Measurements from ENCODE around the gene CYP27C1.
A peak's percentile ranks its signal among the peaks of the same experiment; 100 is the strongest.

Gene CYP27C1

DNA sequence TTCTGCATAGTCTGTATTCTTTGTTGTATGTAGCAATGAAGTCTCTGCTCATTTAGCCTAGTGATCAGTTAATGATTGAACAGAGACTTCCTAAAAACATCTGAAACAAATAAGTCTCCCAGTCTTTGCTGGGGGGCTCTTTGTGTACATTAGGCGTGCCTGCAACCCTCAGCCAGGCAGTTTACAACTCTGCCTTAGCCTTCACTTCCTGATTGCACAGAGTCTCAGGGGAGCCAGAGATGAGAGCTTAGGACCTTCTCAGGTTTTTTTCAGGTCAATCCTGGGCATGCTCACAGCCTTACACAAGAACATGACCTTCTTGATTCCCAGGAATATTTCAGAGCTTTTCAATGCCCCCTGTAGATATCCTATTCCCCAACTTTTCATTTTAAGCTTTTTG lies 69.1 kb downstream of the CYP27C1 start:
- no peak for DNase-seq (ENCODE audit: low spot score)

DNA sequence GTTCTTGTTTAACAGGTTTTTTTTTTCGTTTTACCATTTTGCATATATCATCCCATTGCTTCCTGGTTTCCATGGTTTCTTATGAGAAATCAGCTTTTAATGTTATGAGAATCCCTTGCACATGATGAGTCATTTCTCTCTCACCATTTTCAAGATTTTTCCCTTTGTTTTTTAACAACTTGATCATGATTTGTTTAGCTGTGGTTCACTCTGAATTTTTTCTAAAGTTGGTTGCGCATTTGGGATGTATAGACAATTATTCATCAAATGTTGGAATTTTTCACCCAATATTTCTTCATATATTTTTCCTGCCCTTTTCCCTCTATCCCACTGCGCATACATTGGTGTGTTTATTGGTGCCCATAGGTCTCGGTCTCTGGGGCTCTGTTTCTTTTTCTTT lies 70.7 kb downstream of the CYP27C1 start:
- peak; percentile 49 for DNase-seq (ENCODE audit: low spot score)

DNA sequence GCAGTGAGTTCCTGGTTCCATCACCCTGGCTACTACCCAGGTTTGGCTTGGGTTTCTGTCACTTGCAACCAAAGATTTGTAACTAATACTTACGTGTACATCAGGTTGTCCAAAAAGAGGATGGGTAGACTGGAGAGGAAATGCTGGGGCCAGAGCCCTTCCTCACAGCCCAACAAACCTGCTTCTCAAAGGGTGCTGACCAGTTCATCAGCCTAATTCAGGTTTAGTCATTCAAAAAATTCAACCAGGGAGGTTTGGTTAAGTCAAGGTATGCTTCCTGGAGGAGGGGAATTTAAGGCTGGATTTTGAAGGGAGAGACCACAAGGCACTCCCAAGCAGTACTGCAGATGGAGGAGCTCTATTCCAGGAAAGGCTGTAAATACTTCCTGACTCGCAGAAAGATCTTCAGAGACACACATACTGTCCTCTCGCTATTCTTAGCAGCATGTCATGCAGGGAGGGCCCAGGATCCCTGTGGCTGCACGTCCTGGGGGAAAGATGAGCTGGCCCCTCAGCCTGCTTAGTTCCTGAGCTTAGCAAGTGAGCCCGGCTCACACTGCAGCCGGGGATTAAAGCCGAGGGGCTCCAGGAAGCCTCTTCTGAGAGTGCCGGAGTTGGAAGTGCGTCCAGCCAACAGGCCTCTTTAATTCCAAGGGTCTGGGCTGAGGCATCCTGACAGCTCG lies 73.1 kb downstream of the CYP27C1 start:
- no peak for DNase-seq (ENCODE audit: low spot score)

DNA sequence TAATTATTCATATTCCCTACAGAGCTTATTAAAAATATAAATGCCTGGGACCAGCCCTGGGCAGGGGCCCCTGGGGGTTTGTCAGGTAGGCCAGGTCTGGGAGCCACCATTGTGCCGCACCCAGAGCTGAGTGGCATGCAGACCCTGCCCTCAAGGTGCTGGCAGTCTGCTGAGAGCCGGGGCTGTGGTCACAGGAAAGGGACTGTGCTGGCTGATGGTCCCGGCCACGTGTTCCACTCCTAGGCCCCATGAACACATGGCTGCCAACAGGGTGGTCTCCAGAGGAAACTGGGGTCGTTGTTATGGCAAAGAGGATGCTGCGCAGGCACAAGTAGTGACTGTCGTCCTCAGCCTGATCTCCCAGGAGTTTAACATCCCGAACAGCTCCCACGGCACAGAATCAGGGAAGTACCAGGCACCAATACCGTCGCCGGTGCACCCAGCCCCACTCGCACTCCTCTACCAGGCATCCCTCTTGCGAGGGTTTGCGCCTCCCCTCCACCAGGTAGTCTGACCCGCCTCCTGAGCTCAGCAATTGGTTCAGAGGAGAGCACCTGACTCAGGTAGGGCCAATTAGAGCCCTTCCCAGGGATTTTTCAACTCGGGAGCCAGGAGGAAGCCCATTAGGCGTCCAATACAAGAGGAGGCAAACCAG lies 73.9 kb downstream of the CYP27C1 start:
- no peak for DNase-seq (ENCODE audit: low spot score)

DNA sequence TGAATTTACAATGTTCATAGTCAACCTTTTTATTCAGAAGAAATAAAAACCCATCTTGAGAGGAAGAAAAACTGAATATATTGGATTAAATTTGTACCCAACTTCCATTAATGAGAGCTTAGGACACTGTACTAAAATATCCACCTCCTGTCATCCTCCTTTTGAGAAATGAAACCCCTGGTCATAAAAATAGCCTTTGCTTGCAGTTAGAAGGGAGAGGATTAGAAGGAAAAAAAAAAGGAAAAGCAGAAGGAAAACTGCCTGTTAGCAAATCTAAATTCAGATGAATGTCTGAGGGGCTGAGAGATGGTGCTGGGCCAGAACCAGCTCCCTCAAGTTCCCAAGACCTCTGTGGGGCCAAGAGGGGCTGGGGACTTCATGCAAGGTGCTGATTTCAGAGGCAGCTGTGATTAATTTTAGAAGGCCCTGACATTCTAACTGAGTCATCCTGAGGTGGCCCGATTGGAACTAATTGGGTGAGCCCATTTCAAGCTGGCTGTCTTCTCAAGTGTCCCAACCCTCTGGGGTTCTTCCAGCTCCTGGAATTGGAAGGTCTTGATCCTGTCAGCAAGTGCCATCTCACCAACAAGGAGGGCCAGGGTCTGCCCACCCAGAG lies 74.7 kb downstream of the CYP27C1 start:
- DNase-seq (ENCODE audit: low spot score), result peak; percentile 16

DNA sequence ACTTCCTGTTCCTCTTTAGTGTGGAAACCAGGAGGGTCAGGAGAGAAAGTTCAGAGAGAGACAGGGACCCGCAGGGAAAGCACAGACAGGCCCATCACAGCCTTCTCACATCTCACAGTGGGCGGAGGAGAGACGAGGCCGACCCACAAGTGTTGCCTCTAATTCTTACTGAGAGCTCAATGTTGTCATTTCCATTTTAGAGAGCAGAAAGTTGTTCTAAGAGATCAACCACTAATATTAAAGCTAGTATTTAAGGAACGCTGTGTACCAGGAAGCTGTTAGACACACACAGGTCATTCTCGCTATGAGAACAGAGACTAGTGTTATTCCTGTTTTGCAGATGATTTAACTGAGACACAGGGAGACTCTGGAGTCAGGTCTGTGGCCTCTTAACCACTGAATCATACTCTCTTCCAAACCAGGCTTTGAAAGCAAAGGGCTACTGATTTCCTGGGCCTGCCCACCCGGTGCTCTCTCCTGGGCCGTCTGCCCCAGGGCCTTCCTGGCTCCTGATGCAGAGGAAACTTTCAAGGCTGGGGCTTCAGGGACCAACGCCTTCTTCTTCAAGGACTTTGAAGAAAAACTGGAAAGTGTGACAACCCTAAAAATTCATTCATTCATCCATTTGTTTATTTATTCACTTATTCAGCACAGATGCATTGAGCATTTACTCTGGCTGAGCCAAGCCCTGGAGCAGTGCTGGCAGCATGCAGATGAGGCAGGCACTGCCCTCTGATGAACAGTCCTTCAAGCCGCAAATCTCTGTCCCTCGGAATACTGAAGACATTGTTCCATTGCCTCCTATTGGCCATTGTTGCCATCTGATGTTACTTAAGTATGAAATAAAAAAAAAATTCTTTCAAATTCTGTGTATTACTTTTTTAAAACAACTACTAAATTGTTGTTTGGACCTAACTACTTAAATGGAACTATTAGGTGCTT lies 76.0 kb downstream of the CYP27C1 start:
- DNase-seq (ENCODE audit: low spot score), result no peak

DNA sequence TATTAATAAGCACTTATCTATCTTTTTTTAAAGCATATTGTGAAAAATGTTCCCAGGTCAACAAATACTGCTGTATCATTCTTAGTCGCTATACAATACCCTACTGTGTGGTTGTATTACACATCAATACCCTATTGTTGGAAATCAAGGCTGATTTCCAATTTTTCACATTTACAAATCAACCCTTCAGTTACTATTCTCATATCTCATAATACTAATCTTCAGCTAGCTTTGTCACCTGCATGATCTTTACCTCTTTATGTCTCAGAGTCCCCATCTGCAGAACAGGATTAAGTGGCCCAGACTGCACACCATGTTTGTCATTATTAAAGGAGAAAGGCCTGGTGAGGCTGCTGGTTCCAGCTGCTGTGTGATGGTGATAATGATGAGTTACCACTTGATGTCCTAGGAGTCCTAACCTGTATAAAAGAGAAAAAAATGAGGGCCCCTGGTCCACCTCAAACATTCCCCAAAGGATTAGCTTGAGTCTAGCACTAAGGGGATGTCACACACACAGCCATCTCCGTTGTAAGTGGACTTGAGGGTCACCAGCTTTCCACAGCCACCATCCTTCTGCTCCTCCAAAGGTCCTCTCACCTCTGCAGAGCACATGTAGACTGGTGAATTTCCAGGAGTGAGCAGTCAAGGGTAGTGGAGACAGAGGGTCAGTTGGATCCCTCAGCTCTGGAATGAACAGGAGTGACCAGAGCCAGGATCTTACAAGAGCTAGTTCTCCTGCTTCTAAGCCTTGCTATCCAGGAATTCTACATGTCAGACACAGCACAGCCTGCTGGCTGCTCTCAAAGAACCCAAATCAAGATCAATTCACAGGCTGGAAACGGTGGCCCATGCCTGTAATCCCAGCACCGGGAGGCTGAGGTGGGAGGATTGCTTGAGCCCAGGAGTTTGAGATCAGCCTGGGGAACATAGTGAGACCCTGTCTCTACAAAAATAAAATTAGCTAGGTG lies 77.2 kb downstream of the CYP27C1 start:
- no peak for DNase-seq (ENCODE audit: low spot score)

DNA sequence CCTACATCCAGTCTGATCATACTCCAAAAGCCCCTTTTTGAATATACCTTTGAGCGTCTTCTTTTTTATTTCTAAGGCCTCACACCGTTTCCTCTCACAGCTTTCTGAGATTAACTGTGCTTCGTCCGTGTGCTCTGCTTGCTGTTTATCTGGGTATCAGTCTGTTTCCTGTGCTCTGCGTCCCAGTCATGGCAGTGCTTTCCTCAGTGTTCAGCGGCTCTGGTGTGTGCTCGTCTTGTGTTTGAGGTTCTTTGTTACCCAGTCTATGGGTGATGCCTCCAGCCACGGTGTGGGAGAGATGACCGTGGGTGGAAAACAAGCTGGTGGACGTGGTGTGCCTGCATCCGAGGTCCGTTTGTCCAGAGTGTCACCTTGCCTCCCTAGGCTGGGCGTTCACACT lies 79.6 kb downstream of the CYP27C1 start:
- no peak for DNase-seq (ENCODE audit: low spot score)

DNA sequence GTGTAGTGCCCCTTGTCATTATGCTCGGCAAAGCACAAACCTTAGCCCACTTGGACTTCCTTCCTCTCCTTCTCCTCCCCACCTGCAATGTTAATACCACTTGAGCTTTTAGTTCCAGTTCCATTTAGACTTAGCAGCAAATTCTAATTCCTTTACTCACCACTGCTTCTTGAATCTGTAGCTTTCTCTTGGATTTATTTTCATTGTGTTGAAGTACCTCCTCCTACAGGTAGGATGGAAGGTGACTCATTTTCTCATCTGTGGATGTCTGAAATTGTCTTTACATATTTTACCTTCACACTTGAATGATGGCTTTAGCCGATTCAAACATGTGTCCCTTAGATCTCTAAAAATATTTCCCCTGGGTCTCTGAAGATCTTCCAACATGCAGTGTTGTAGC lies 80.3 kb downstream of the CYP27C1 start:
- no peak for DNase-seq (ENCODE audit: low spot score)

DNA sequence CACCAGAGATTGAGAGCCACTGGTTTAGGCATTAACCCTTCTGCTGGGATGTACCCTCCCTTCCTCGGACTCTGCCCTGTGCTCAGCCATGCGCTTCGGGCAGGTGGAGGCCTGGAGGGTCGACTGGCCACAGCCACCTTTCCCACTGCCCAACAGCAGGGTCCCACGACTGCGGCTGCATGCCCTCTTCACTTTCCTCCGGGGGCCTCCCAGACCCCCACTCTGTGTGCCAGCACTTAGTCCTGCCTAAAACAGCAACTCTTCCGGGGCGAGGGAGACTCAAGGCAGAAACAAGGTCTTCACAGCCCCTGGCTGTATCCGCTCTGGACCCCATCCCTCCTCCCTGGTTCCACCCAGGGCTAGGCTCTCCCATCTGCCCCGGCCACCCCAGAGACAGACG lies 81.8 kb downstream of the CYP27C1 start:
- DNase-seq (ENCODE audit: low spot score), result no peak

DNA sequence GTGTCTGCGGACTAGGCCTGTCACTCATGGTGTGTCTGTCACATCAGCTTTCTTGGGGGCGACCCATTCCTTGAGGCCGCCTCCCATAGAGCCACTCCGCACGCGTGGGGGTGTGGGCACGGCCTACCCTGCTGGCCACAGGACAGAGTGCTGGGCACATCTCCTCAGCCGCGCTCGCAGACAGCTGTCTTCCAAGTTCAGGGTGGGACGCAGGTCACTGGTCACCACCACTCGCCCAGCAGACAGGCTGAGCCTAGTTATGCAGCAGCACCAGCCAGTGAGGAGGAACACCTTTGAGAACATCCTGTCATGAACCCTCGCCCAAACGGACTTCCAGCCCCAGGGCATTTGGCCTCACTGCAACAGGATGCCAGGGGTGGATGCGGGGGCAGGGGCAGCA lies 82.4 kb downstream of the CYP27C1 start:
- DNase-seq (ENCODE audit: low spot score), result no peak

DNA sequence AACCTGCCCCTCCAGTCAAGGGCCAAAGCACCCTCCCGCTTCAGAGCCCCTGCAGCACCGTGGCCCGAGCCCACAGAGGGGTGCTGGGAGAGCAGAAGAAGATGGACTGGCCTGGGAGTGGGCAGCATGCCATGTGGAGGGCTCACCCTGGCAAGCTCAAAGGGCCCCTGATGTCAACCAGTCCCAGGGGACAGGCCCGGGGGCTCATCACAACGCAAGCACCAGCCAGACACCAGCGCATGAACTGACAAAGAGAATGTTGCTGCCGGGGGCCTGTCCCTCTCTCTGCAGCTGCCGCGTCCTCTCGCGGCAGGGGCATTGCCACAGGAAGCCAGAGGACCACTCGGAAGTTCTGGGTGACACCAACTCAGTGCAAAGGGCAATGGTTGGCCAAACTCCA lies 82.9 kb downstream of the CYP27C1 start:
- no peak for DNase-seq (ENCODE audit: low spot score)

DNA sequence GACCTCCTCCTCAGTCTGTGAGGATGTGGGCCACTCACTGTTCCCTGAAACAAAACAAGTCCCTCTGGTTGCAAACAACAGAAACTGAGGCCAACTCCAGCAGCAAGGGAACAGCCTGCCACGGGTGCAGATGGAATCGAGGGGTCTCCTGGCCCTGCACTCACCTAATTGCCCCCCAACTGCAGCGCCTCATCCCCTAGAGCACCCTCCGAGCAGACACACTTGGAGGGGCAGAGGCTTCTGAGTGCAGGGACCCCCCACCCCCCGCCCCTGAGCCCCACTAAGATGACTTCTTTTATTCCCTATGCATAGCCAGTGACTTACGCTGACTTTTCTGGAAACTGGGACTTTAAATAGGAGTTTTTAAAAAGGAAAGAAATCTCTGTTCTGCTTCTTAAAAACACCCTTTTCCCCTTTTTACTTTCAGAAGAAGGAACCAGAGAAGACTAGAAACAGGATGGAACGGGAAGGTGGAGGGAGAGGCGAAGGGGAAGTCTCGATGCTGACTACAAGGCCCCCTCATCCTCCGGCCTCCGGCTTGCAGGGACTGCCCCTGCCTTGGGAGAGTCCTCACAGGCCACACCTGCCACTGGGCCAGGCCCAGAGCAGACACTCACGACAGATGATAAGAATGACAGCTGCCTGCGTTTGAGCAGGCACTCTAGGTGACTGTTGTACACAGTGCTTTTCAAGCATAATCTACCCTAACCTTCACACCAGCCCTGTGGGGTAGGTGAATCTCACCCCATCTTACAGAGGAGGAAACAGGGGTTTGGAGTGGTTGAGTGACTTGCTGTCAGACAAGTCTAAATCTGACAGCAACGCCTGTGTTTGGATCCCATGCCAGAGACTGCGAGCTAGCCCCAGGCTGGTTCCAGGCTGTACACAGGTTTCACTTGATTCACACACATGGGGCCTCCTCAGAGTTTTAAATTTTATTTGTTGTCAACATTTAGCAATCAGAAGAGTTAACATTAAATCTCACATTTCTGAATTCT lies 85.0 kb downstream of the CYP27C1 start:
- DNase-seq (ENCODE audit: low spot score), result no peak

DNA sequence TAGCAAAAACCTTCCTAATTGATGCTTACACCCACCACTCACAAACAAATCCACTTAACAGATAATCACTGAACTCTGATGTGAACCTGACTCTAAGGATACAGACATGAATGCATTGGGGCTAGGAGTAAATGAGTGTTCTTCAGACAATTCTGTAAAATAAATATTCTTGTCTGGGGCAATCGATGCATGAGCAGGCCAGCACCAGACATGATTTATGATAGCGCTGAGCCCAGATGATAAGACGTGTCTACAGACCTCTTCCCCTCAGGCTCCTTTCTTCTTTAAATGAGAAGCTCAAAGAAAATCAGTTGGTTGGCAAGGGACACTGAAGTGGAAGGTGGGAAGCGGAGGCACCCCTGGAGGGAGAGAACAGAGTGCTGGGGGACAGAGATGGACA lies 85.9 kb downstream of the CYP27C1 start:
- no peak for DNase-seq (ENCODE audit: low spot score)
